ENCODE measurements around the gene PRKCE.
"Not testable (repeated sequence)": the region's sequence is repeated elsewhere in the genome, so short reads cannot be mapped to it uniquely, and the experiment has no call there.

The PRKCE gene

DNA sequence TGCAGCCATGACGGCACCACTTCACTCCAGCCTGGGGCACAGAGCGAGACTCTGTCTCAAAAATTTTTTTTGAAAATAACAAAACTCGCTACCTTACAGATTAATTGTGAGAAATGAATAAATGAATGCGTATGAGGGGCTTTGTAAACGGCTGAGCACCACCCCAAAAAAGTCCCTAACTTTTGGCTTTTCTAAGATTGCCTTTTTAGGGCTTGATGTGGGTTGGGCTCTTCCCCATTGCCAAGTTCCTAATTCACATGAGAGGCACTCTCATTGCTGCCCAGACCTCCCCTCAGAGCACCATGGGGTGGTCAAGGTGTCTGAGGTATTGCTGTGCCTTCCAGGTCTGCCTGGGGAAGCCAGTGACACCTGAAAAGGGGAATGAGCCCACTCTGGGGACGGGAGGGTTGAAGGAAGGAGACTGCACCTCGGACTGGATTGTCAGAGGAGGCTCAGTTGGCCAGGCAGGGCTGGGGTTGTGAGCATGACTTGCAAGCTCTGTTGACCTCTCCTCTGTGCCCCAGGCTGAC is 186.4 kb downstream of the PRKCE start:
- no peak for DNase-seq (ENCODE audit: low read depth)

DNA sequence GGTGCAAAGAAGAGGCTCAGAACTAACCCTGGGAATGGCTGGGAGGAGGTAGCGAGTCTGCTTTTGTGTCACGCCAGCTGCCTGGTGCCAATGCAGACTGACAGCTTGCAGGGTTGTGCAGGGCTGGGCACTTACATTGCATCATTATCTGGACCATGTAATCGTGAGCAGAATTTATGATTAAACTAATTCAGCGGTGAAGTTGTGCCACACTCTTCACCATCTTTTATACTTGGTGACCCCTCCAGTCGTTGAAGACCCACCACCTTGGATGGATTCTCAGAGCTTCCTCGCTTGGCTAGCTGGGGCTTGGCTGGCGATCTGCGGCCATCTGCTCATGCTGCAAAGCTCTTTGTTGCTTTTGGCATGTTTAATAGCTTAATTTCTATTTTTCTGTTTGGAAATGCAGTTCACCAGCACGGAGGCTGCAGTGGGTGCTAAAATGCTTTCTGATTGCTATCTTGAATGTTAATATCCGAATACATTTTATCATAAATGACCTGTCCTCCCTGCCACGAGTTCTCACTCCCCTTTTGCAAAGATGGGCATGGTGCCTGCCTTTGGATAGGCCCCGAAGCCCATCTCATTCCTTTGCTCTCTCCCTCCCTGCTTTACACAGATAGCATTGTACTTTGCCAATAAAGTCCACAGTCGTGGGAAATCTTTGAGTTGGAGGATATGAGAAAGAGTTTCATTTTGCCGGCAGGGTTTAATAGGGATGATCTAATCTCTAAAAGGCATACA is 188.2 kb downstream of the PRKCE start:
- DNase-seq (ENCODE audit: low read depth) = no peak

DNA sequence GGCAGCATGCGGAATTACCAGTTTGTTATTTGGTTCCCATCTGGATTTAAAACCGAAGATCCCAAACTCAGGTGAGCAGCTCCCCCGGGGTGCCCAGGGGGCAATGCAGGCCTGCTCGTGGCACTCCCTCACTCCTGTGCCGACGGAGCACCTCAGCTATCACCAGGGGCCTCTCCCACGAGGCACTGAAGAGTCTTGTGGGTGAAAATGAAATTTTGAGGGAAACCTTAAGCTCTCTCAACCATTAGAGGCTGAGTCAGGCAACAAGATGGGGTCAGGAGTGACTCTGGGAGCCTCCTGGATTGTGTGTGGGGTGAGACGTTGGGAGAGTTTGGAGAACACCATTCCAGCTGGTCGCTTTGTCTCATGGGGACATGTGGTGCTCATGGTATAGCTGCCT is 189.0 kb downstream of the PRKCE start:
- no peak for DNase-seq (ENCODE audit: low read depth)

DNA sequence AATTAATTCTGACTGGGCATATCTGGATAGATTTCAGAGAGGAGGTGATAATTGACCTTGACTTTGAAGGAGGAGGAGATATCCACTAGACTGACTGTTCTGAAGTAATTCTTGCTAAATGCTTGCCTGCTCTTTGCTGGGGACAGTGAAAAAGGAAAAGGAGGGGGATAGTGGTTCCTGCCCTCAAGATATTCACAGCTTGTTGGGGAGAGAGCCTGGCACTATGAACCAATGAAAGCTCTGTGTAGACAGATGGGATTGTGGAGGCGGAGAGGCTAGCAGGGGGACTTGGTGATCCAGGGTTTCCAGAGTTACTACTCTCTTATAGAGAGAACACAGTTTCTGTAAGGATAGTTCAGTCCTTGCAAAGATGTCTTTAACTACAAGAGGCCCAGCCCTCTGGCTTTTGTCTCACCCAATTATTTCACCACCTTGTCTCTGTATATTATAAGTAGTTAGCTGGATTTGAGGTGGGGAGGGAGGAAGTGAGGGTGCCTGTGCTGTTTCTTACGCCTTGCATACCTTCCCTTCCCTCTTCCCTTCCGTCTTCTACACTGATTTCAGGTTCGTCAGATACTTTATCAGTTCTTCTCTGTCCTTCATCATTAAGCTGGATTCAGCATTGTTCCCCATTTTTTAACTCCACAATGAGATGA is 190.4 kb downstream of the PRKCE start:
- no peak for DNase-seq (ENCODE audit: low read depth)

DNA sequence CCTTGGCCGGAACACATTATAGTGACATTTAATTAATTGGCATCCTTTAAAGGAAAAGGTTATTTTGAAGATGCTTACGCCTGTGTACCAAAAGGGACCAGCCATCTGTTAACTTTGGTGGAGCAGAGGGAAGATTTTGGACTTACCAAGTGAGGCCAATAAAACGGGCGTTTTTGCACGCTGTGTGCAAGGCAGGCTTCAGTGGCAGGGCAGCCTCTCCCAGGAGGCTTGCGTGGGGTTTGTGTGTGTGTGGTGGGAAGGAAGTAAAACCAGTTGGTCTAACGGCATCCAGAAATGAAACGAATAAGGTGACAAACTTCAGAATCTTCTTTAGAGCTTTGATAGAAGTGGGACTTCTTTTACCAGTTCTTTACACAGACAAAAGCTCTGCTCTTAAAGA is 191.7 kb downstream of the PRKCE start:
- no peak for DNase-seq (ENCODE audit: low read depth)

DNA sequence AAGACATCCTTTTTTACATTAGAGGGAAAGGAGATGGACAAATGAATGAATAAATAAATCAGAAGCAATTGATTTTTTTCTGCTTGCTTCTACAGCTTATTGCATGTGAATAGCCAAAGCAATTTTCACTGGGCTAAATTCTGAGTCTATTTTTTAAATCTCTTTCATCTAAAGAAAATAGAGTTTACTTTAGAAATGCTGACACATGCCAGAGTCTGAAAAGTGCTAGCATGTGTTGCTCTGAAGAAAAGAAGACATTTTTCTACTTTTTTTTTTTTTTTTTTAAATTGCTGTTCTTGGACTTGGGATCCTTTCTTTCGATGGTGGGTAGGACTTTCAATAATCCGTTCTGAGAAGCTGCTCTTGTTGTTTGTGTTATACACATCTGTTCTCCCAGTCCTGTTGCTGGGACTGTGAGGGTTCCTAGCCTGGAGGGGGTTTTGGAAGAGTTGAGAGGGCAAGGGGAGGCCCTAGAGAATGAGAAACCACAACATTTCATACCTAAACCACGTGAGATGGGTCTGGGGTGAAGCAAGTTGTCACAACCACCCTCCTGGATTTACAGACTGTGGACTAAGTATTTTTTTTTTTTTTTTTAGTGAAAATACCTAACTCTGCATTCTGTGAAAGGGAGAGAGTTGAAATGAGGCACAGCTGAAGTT is 193.5 kb downstream of the PRKCE start:
- no peak for DNase-seq (ENCODE audit: low read depth)

DNA sequence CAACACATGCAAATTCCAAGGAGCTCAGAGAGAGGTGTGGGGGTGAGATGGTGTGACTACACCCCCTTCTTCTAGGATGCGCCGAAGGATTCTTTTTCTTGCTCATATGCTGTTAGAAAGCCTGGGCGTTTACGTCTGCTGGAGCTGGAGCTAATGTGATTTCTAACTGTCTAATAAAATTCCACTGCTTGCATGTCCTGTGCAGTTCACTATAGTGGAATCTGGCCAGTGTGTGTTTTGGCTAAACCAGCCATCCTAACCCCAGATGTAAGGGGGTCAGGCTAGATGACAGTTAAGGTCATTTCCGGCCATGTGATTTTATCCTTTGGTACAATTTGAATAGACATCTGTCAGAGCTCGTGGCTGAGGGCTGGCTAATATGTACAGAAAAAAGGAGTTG is 194.1 kb downstream of the PRKCE start:
- no peak for DNase-seq (ENCODE audit: low read depth)

DNA sequence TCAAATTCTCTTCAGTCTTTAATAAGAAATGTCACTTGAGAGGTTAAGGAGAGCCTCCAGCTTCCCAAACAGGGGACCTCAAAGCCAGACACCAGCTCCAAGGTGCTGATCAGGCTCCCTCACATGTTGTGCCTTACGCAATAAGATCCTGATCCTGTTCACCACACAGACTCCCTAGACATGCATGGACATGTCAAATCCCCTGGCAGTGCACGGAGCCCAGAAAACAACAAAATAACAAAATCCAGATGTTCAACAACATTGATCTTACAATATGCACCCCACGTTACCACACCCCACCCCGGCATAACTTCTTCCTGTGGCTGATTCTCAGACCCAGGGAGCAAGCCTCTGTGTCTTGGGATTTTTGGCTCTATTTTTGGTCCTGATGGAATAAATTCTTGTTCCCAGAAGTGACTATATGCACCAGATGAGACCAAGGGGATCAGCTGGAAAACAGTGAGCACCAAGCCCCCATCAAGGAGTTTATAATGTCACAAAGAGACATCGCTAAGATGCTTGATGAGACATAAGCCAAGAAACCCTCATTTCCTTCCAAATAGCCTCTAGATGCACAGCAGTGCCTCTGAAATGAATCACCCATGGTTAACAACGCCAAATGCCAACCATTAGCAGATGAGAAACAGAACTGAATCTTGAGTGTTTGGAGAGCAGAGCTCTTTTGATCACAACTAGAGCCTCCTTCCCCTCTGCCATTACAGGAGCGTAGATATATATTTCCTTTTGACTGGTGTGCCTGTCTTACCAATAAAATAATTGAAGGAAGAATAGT is 198.2 kb downstream of the PRKCE start:
- no peak for DNase-seq (ENCODE audit: low read depth)

DNA sequence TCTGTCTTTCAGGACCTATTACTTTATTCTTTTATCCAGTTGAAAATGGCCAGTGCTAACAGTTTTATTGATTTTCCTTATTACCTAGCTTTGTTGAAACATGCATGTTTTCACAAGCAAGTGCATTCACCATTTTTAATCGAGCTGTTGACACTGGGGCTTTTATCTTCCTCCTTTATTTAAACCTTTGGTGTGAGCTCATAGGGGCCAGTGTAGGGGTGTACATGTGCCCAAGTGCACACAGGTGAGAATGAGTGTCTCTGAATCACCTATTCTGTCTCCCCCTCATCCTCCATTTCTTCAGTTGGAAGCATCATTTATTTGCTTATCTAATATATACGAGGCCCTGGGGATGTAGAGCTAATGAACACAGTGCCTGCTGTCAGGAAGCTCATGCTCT is 199.1 kb downstream of the PRKCE start:
- no peak for DNase-seq (ENCODE audit: low read depth)

DNA sequence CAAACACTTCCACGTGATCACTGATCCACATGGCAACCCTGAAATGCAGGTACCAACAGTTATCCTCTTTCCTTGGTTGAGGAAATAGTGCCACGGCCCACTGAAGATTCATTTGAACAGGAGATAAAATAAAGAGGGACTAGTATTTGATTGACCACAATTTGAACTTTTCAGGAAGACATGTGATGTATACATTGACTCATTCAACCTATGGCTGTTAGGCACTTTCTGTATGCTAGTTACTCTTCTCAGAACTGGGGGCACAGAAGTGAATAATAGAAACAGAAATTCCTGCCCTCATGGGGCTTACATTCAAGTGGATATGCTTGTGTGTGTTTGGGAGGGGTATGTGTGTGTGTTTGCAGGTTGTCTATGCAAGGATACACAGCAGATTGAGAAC is 199.6 kb downstream of the PRKCE start:
- DNase-seq (ENCODE audit: low read depth) = no peak

DNA sequence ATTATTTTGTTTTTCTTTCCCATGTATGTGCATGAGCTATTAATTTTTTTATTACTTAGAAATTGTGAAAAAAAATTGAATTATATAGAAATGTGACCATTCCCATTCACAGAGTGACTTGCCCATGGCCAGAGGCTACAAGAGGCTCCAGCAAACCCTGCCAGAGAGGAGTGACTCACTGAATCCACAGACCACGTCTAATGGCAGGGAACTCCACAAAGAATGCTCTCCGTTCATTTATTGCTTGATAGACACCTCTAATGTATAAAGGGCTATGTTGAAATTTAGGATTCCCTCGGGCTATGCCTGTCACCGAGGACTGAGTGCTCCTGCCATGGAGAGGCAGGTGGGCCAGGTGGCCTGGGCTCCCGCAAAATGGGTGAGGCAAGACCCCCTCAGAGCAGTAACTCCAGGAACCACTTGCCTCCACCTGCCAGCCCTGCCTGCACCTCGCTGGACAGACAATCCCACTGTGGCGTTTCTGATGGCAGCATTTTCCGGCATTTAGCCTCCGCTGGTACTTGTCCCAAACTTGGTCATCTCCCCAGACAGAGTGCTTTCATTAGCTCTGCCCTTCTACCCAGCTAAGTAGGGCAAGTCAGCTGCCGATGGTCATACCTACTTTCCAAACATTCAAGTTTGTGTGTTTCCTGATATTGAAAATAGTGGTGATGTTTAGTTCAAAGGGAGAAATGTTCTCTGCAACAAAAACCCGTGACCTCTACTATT is 200.3 kb downstream of the PRKCE start:
- no peak for DNase-seq (ENCODE audit: low read depth)

DNA sequence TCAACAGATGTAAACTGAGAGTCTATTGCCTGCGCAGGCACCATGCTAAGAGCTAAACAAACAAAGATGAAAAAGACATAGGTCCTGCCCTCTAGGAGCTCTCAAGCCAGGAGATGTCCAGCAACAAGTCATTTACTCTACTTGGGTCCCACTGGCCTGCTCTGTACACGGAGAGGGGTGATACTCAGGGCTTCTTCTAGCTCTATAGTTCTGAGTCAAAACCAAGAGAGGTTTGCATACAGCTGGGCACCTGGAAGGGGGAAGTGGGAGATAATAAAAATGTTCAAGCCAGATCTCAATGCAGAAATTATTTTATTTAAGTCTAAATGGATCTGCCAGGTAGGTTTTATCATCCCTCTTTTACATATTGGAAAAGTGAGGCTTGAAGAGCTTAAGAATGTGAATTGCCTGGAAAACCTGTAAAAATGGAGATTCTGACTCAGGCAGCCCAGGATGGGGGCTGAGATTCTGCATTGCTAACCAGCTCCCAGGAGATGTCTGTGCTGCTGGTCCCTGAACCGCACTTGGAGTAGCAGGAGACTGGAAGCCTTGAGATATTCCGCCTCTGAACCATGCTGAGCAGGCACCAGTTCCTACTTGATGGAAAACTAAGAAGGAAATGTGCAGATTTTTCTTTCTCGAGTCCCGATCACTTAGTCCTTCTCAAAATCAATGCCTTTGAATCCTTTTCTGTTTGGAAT is 201.1 kb downstream of the PRKCE start:
- DNase-seq (ENCODE audit: low read depth) = no peak

DNA sequence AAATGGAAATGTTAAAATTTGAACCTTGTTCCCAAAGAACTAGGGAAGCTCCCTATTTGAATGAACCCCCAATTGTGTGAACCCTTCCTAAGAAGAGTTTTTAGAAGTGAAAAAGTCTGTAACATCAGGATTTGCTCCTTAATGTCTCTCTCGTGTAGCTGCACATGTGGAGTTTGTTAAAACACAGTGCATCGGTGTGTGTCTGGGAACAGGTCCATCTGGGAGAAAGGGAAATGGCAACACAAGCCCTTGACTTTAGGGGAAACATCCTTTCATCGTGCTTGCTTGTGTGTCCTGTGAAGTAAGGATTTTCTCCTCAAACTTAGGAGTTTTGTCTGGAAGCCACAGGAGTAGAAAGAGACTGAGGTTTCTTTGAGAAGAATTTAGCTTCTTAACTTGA is 203.9 kb downstream of the PRKCE start:
- DNase-seq (ENCODE audit: low read depth) = no peak

DNA sequence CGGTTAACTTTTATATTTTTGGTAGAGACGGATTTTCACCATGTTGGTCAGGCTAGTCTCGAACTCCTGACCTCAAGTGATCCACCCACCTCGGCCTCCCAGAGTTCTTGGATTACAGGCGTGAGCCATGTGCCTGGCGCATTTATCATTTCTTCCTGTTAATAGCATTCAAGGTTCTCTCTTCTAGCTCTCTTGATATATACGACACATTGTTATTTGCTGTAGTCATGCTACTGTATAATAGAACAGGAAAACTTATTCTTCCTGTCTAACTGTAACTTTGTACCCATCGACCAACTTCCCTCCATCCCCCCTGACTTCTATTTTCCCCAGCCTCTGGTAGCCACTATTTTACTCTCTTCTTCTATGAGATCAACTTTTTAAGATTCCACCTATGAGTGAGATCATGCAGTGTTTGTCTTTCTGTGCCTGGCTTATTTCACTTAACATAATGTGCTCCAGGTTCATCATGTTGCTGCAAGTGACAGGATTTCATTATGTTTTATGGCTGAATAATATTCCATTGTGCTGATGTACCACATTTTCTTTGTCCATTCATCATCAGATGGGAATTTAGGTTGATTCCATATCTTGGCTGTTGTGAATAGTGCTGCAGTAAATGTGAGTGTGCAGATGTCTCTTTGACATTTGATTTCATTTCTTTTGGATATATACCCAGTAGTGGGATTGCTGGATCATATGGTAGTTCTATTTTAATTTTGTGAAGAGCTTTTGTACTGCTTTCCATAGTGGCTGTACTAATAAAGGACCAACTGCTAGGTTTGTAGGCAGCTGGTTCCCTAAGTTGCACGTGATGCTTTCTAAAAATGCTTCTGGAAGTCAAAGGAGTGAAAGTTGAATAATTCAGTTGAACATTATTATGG is 205.2 kb downstream of the PRKCE start:
- DNase-seq (ENCODE audit: low read depth) = no peak

DNA sequence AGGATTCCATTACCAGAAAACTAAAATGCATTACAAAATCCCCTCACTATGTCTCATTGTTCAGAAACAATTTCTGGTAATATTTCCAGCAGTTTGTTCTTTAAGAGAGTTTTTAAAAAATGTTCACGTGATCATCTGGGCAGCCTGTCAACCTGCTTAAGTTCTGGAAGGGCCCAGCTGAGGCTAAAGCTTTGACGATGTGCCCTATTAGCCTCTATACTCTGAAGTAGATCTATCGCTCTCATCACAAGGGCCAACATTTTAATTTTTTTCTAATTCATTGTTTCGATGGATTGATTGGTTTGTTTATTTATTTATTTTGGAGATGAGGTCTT is 205.8 kb downstream of the PRKCE start:
- DNase-seq (ENCODE audit: low read depth) = no peak

DNA sequence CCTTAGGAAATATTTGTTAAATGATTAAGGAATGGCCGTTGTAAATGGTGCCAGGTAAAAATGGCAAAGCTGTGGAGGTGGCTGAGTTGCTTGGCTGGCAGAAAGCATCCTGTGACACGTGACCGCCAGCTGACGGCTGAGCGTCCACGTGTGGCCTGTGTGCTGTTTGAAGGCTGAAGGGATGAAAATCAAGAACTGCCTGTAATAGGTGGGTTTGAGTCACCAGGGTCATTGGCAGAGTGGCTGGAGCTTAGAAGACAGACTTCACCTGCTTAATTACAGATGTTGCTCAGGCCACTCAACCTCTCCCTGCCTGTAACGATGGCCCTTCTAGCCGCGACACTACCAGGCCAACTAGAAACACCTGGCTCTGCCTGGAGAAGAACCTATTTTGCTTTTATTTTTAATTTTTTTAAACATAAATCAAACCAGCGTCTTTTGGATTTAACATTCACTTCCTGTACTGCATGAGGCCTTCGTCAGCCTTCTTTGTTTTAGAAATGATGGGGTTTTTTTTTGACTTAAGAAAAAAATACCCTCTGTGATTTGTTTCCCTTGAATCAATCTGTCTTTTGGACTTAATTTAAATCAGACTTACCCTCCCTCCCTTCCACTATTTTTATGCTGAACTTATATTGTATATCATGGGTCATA is 206.5 kb downstream of the PRKCE start:
- DNase-seq (ENCODE audit: low read depth) = no peak

DNA sequence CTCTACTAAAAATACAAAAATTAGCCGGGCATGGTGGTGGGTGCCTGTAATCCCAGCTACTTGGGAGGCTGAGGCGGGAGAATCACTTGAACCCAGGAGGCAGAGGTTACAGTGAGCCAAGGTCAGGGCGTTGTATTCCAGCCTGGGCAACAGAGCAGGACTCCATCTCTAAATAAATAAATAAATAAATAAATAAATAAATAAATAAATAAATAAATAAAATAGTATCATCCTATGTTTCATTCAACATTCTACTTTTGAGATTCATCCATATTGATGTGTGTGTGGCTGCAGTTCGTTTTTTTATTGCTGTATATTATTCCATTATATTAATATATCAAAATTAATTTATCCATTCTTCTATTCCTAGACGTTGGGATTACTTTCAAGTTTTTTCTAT is 207.4 kb downstream of the PRKCE start:
- not testable (repeated sequence) for DNase-seq (ENCODE audit: low read depth)

DNA sequence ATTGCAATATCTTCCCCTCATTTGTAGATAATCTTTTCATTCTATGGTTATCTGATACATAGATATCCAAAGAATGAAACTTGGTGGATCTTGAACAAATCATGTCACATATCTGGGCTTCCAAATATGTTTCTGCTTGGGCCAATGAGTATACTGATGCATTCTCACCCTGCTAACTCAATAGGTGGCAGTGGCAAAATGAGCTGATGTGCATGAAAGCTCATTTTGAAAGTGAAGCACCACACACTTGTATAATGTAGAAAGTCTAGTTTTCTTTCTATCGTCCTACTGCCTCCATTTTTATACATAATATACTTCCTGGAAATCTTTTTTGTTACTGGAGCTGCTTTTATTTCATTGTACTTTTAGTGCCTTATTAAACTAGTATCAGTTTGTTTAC is 208.2 kb downstream of the PRKCE start:
- DNase-seq (ENCODE audit: low read depth) = no peak

Measured in stimulated activated CD8-positive, alpha-beta memory T cell treated with anti-CD3 and anti-CD28 coated beads, Interleukin-15, amount 100 ng/mL, for 24 hours (primary cell).